ENCODE results near the gene SLC20A1.

Gene SLC20A1

GRCh38 chr2:112709703-112710102 lies 64.0 kb downstream of the SLC20A1 start:
- DNase-seq (ENCODE audit: low spot score) = no peak

- DNase-seq (ENCODE audit: low spot score) = no peak
Observed at GRCh38 chr2:112710956-112711750, 65.4 kb downstream of the SLC20A1 start.

GRCh38 chr2:112712465-112712864 lies 66.7 kb downstream of the SLC20A1 start:
- DNase-seq (ENCODE audit: low spot score) = no peak

- peak; percentile 66 for DNase-seq (ENCODE audit: low spot score)
Observed at GRCh38 chr2:112712903-112713584, 67.3 kb downstream of the SLC20A1 start.

All from SW480 (cell line).